ENCODE results near the gene PPFIA3. TPM values are rescaled to one million over a fixed set of nuclear protein-coding genes. Genes with fewer than 3 reads are reported as not detected.

Gene PPFIA3
- polyA plus RNA-seq, 3 donors, result 4.6 to 5.4 (median 4.9) TPM

- DNase-seq (ENCODE audit: low read depth in 3 of 3, low spot score in 2 of 3), result no peak
These were observed 28.8 kb downstream of the PPFIA3 start for GRCh38 chr19:49148044-49148682.

- peak; percentile 94 to 95 (median 95) for DNase-seq (ENCODE audit: low read depth in 3 of 3, low spot score in 2 of 3)
These were observed 29.7 kb downstream of the PPFIA3 start for GRCh38 chr19:49148784-49149651.

GRCh38 chr19:49149652-49150105, 30.3 kb downstream of the PPFIA3 start:
- peak in 2 of 3 donors; percentile 83 for DNase-seq (ENCODE audit: low read depth in 3 of 3, low spot score in 2 of 3)

GRCh38 chr19:49150106-49150943, 31.0 kb downstream of the PPFIA3 start:
- peak in 2 of 3 donors; percentile 84 to 88 for DNase-seq (ENCODE audit: low read depth in 3 of 3, low spot score in 2 of 3)

- no peak for DNase-seq (ENCODE audit: low read depth in 3 of 3, low spot score in 2 of 3)
These were observed 31.6 kb downstream of the PPFIA3 start for GRCh38 chr19:49150944-49151243.

GRCh38 chr19:49151267-49152118, 32.1 kb downstream of the PPFIA3 start:
- no peak for DNase-seq (ENCODE audit: low read depth in 3 of 3, low spot score in 2 of 3)

GRCh38 chr19:49152119-49152550, 32.8 kb downstream of the PPFIA3 start:
- DNase-seq (ENCODE audit: low read depth in 3 of 3, low spot score in 2 of 3), result no peak

- no peak for DNase-seq (ENCODE audit: low read depth in 3 of 3, low spot score in 2 of 3)
These were observed 33.9 kb downstream of the PPFIA3 start for GRCh38 chr19:49153167-49153809.

GRCh38 chr19:49154279-49154678, 34.9 kb downstream of the PPFIA3 start:
- no peak for DNase-seq (ENCODE audit: low read depth in 3 of 3, low spot score in 2 of 3)

- DNase-seq (ENCODE audit: low read depth in 3 of 3, low spot score in 2 of 3), result no peak
These were observed 35.9 kb downstream of the PPFIA3 start, which contains the start of gene HRC for GRCh38 chr19:49155005-49155819. Gene HRC (minus strand): TSS chr19:49155396. CDS start chr19:49155237, 159 bp downstream.

- no peak for DNase-seq (ENCODE audit: low read depth in 3 of 3, low spot score in 2 of 3)
These were observed 36.5 kb downstream of the PPFIA3 start for GRCh38 chr19:49155820-49156346.

GRCh38 chr19:49157445-49158224, 38.3 kb downstream of the PPFIA3 start, which contains the start of gene TRPM4:
Gene TRPM4 (plus strand): TSS chr19:49157792. CDS start chr19:49157867, 75 bp downstream.
- DNase-seq (ENCODE audit: low read depth in 3 of 3, low spot score in 2 of 3), result peak in 2 of 3 donors; percentile 70 to 85

GRCh38 chr19:49160450-49161189, 41.3 kb downstream of the PPFIA3 start:
- no peak for DNase-seq (ENCODE audit: low read depth in 3 of 3, low spot score in 2 of 3)

- DNase-seq (ENCODE audit: low read depth in 3 of 3, low spot score in 2 of 3), result no peak
These were observed 42.6 kb downstream of the PPFIA3 start for GRCh38 chr19:49161987-49162386.

GRCh38 chr19:49165111-49165750, 45.9 kb downstream of the PPFIA3 start:
- DNase-seq (ENCODE audit: low read depth in 3 of 3, low spot score in 2 of 3), result no peak

GRCh38 chr19:49165865-49166301, 46.5 kb downstream of the PPFIA3 start:
- no peak for DNase-seq (ENCODE audit: low read depth in 3 of 3, low spot score in 2 of 3)

All from right renal cortex interstitium (tissue), 3 donors.